SH-SY5Y (cell line): ENCODE measurements around the gene CDR2L.

Experiments
- GATA2 ChIP-seq: IDR thresholded peaks from 2 replicates; pipeline ENCODE4 v1.6.1; 2011; ENCODE audit warnings: mild to moderate bottlenecking, low read depth, low read length
- GATA3 ChIP-seq: IDR thresholded peaks from 2 replicates; pipeline ENCODE4 v1.6.1; 2011; ENCODE audit warnings: low read depth, mild to moderate bottlenecking, low read length, moderate library complexity

DNA sequence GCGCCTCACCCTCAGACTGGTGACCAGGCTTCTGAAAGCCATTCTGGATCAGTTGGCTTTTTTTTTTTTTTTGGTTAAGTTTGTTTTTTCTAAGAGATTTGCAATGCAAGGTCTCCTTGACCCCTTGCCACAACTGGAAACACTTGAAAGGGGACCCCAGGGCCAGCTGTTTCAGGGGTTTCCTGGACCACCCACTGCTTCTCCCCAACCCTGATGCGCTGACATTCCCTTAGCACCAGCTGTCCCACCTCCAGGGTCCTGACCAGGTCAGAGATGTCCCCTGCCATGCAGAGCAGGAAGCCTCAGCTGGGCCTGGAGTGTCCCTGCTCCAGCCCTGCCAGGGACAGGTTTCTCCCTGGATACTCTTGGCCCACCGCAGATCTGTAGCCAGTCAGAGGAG lies 16.9 kb downstream of the CDR2L start:
- TF ChIP-seq GATA2 (no peak), GATA3 (no peak)
